Measurements from ENCODE around the gene RNASE7.

RNASE7 gene

DNA sequence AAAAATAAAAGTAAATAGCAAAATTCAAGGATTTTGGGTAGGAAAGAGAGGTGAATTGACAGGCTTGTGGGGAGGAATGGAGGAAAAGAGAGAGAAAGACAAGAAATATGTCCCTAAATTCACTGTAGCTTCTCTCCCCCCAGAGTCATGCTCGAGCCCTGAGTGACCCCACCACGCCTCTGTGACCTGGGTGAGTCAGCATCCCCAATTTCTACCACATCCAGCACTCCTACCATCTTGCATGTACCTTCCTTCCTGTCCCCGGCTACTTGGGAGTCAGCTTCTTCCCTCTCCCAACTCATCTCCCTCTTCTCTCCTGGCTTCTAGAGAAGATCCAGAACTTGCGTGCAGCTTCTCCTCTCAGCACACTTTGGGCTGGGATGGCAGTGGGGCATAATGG lies 46.5 kb downstream of the RNASE7 start:
- DNase-seq, result no peak

DNA sequence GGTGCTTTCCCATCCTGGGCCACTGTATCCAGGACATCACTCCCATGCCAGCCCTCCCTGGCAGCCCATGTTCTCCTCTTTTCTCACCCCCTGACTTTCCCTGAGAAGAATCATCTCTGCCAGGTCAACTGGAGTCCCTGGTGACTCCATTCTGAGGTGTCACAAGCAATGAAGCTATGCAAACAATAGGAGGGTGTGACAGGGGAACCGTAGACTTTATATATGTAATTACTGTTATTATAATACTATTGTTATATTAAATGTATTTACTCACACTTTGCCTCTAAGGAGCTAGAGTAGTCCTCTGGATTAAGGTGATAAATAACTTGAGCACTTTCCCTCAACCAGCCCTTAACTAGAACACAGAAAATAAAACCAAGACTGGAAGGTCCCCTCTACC lies 47.1 kb downstream of the RNASE7 start:
- no peak for DNase-seq

DNA sequence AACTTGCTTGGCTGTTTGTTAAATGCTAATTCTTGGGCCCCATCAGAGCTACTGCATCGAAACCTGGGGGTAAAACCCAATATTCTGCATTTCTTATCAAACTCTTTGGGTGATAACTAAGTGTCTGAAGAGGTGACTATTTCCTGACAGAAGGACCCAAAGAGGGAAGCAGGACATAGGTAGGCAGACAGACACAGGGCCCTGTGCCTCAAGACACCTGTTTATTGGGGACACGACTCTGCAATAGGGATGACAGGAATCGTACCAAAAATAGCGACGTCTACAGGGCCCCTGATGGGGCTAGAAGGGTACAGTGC lies 47.7 kb downstream of the RNASE7 start:
- DNase-seq, result no peak

DNA sequence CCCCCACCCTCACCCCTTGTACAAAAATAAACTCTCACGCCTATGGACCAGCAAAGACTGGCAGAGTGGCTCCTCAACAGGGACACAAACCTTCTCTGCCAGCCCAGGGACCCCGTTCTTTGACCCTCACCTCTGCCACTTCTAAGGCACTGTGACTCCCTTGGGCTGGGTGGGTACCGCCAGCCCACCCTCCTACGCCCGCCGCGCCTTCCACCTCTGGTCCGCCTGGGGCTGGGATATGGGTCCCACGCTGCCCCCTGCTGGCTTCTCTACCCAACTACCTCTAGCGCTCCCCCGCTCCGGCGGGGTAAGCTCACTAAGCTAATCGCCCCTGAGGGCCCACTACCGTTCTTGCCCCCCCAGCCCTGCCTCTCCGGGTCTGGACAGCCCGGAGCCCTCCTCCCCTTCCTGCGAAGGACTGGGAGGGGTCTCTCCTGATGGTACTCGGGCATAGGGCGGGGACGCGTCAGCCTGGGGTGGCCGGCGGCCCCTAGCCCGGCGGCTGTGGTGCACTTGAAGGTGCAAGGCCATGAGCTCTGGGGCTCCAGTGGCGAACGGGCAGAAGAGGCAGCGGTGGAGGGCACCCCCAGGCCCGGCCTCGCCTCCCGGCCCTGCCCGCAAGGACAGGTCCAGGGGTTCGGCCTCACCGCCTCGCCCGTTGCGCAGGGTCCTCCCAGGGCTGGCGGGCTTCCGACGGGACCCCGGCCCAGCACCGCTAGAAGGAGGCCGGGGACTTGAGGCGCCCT lies 48.2 kb downstream of the RNASE7 start:
- no peak for DNase-seq

DNA sequence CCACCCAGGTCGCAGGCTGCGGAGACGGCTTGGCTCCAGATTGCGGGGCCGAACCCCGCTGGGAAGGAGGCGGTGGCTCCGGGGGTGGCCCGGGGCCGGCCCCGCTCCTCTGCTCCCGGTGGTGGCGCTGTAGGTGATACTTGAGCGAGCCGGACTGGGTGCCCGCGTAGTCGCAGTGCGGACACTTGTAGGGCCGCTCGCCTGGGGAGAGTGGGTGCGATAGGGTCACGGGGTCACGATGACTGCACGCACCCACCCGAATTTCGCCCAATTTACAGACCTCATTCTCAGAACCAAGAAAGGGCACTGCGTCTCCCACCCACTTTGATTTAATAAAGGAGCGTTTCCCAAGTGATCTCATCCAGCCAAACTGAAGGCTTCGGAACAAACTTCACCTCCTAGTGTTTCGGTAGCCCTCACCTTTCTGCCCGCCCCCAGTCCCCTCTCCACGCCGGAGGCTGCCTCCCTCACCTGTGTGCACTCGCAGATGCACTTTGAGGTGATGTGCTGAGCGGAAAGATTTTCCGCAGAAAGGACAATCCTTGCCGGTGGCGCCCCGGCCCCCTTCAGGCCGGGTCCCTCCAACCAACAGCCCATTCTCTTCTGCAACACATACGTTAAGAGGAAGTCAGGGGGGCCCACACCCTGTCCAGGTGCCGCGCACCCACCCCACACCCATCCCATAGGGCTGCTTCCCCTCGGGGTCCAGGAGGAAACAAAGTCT lies 48.9 kb downstream of the RNASE7 start:
- no peak for DNase-seq

DNA sequence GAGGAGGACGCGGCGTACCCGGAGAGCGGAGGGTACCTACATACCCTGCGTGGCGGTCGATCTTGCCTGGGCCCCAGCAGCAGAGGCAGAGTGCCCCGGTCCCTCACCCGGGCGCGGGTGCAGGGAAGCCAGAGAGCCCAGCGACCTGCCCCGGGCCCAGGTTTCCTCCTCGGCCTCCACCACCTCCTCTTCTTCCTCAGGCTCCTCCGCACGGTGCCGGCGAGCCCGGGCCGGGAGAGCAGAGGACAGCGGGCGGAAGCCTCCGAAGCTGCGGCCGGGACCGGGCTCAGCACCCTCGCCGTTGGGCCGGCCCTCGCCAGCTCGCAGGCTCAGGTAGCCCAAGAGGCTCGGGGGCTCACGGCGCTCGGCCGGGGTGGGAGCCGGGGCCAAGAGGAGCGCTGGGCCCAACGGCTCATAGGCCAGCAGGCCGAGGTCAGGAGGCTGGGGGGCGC lies 49.7 kb downstream of the RNASE7 start:
- DNase-seq, result no peak

DNA sequence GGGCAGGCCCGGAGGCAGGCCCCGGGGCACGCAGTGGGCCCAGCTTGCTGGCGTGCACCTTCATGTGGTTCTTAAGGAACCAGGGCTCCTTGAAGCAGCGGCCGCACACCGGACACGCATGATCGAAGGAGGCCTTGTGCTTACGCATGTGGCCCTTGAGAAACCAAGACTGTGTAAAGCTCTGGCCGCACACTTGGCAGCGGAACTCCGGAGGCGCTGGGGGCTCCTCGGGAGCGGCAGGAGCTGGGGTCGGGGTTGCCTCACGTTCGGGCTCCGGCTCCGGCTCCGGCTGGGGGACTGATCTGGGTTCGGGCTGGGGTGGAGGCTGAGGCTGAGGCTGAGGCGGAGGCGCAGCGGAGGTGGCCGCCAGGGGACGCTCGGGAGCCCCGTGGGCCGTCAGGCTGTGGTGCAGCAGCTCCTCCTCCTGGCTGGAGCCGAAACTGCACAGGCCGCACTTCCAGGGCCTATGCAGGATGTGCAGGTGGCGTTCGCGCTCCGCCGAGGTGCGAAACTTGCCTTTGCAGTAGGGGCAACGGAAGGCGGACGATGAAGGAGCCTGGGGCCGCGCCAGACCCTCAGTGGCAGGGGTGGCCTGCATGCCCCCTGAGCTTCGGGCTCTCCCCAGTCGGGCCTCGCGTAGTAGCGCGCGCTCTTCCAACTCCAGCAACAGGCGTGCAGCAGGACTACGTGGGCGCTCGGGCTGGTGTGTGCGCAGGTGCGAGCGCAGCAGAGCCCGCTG lies 50.3 kb downstream of the RNASE7 start:
- DNase-seq, result no peak

DNA sequence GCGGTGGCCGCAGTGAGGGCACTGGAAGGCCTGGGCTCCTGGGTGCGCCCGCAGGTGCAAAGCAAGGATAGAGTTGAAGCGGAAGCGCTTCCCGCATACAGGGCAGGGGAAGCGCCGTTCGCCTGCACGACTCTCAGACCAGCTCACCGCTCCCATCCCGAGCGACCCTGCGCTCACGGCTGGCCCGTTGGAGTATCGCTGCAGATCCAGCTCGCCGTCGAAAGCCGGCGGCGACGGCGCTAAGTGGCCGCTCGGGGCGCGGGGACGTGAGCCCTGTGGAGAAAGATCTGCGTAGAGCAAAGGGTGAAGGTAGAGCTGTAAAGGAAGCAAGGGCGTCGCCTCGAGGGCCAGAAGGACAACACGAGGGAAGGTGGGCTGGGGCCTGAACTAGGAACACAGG lies 50.9 kb downstream of the RNASE7 start:
- no peak for DNase-seq
